Measurements from ENCODE around the gene OTUB2.

Gene OTUB2

GRCh38 chr14:93984987-93985410 is 41.1 kb upstream of the OTUB2 start:
- Histone ChIP-seq H3K27ac (ENCODE audit: low read depth, low read length, poor library complexity, severe bottlenecking) (no peak overlapping the region), H2AFZ (ENCODE audit: low read length) (no peak overlapping the region), H4K20me1 (ENCODE audit: insufficient read depth, low read length) (no peaks in the 10 kb centered on the region), H3K9ac (ENCODE audit: low read length) (no peak overlapping the region; the same call in 1 of the 2 replicates), H3K27me3 (ENCODE audit: insufficient read depth, low read length) (no peaks in the 10 kb centered on the region), H3K79me2 (ENCODE audit: insufficient read depth, low read length) (no peaks in the 10 kb centered on the region), H3K9me3 (ENCODE audit: low read length) (no peaks in the 10 kb centered on the region), H3K4me2 (ENCODE audit: low read length) (no peak overlapping the region), H3K36me3 (ENCODE audit: insufficient read depth, low read length) (no peaks in the 10 kb centered on the region), H3F3A (ENCODE audit: insufficient read depth, low read length) (no peaks in the 10 kb centered on the region), H3K4me3 (ENCODE audit: low read depth, low read length, poor library complexity, severe bottlenecking) (no peak overlapping the region), H3K4me1 (ENCODE audit: insufficient read depth, low read length, severe bottlenecking) (peaks cover 32% of the 10 kb centered on the region), H3K9me2 (ENCODE audit: low read depth, low read length) (no peaks in the 10 kb centered on the region)
- no peak for TF ChIP-seq EZH2 (IDR thresholded peaks at IDR 0.05; ENCODE audit: borderline replicate concordance, low read length)
- TF ChIP-seq CTCF (IDR thresholded peaks at IDR 0.05; ENCODE audit: low read length) = peak; percentile 53

- H3K4me3 ChIP-seq (ENCODE audit: low read depth, low read length, poor library complexity, severe bottlenecking) = no peak overlapping the region
- H3K4me1 ChIP-seq (ENCODE audit: insufficient read depth, low read length, severe bottlenecking) = peaks cover 14% of the 10 kb centered on the region
- no peaks in the 10 kb centered on the region for H4K20me1 ChIP-seq (ENCODE audit: insufficient read depth, low read length)
- no peaks in the 10 kb centered on the region for H3K9me3 ChIP-seq (ENCODE audit: low read length)
- no peak overlapping the region for H3K4me2 ChIP-seq (ENCODE audit: low read length)
- no peaks in the 10 kb centered on the region for H3K9me2 ChIP-seq (ENCODE audit: low read depth, low read length)
- no peak for TF ChIP-seq EZH2 (IDR thresholded peaks at IDR 0.05; ENCODE audit: borderline replicate concordance, low read length)
- TF ChIP-seq CTCF (IDR thresholded peaks at IDR 0.05; ENCODE audit: low read length) = no peak
- H3F3A ChIP-seq (ENCODE audit: insufficient read depth, low read length) = no peaks in the 10 kb centered on the region
- H3K27me3 ChIP-seq (ENCODE audit: insufficient read depth, low read length) = no peaks in the 10 kb centered on the region
- no peak overlapping the region for H3K9ac ChIP-seq (ENCODE audit: low read length)
- H3K36me3 ChIP-seq (ENCODE audit: insufficient read depth, low read length) = no peaks in the 10 kb centered on the region
- no peak overlapping the region for H2AFZ ChIP-seq (ENCODE audit: low read length)
- H3K27ac ChIP-seq (ENCODE audit: low read depth, low read length, poor library complexity, severe bottlenecking) = no peak overlapping the region
- no peaks in the 10 kb centered on the region for H3K79me2 ChIP-seq (ENCODE audit: insufficient read depth, low read length)
These were observed 39.2 kb upstream of the OTUB2 start for GRCh38 chr14:93986955-93987354.

- no peak overlapping the region for H2AFZ ChIP-seq (ENCODE audit: low read length)
- no peaks in the 10 kb centered on the region for H3K79me2 ChIP-seq (ENCODE audit: insufficient read depth, low read length)
- no peak overlapping the region for H3K9ac ChIP-seq (ENCODE audit: low read length)
- no peaks in the 10 kb centered on the region for H3F3A ChIP-seq (ENCODE audit: insufficient read depth, low read length)
- H3K4me2 ChIP-seq (ENCODE audit: low read length) = no peak overlapping the region
- H3K4me3 ChIP-seq (ENCODE audit: low read depth, low read length, poor library complexity, severe bottlenecking) = no peak overlapping the region
- no peaks in the 10 kb centered on the region for H3K36me3 ChIP-seq (ENCODE audit: insufficient read depth, low read length)
- no peaks in the 10 kb centered on the region for H3K9me2 ChIP-seq (ENCODE audit: low read depth, low read length)
- no peak overlapping the region for H3K27ac ChIP-seq (ENCODE audit: low read depth, low read length, poor library complexity, severe bottlenecking)
- H3K4me1 ChIP-seq (ENCODE audit: insufficient read depth, low read length, severe bottlenecking) = peaks cover 13% of the 10 kb centered on the region
- no peaks in the 10 kb centered on the region for H3K27me3 ChIP-seq (ENCODE audit: insufficient read depth, low read length)
- TF ChIP-seq CTCF (IDR thresholded peaks at IDR 0.05; ENCODE audit: low read length) (no peak), EZH2 (IDR thresholded peaks at IDR 0.05; ENCODE audit: borderline replicate concordance, low read length) (no peak)
- H3K9me3 ChIP-seq (ENCODE audit: low read length) = no peaks in the 10 kb centered on the region
- no peaks in the 10 kb centered on the region for H4K20me1 ChIP-seq (ENCODE audit: insufficient read depth, low read length)
These were observed 38.8 kb upstream of the OTUB2 start for GRCh38 chr14:93987376-93987775.
